ENCODE data around the gene ROBO1. TPM values are rescaled to one million over a fixed set of nuclear protein-coding genes. Genes with fewer than 3 reads are reported as not detected.
"Not testable (repeated sequence)": the region's sequence is repeated elsewhere in the genome, so short reads cannot be mapped to it uniquely, and the experiment has no call there.

Gene ROBO1
- total RNA-seq, 1 donor from 2014 or later = 7.1 TPM

GRCh38 chr3:78726545-78726944, 1041.3 kb downstream of the ROBO1 start:
- no peak for TF ChIP-seq CTCF (IDR thresholded peaks at IDR 0.05; ENCODE audit: borderline replicate concordance)
- Histone ChIP-seq H3K9me3 (replicated peaks) (no peaks in the 10 kb centered on the region), H3K4me1 (peaks cover 14% of the 10 kb centered on the region), H3K4me3 (no peak overlapping the region), H3K36me3 (no peaks in the 10 kb centered on the region), H3K27me3 (ENCODE audit: low read depth) (no peaks in the 10 kb centered on the region), H3K27ac (replicated peaks) (no peak overlapping the region)
- no peak for DNase-seq
- intact Hi-C loops (cut with micrococcal nuclease) = no loop called here

- intact Hi-C loops (cut with micrococcal nuclease) = no loop called here
- DNase-seq = no peak
- H3K9me3 ChIP-seq (replicated peaks) = no peaks in the 10 kb centered on the region
- H3K36me3 ChIP-seq = no peaks in the 10 kb centered on the region
- peaks cover 14% of the 10 kb centered on the region for H3K4me1 ChIP-seq
- no peaks in the 10 kb centered on the region for H3K27me3 ChIP-seq (ENCODE audit: low read depth)
- no peak overlapping the region for H3K27ac ChIP-seq (replicated peaks)
- H3K4me3 ChIP-seq = no peak overlapping the region
- no peak for TF ChIP-seq CTCF (IDR thresholded peaks at IDR 0.05; ENCODE audit: borderline replicate concordance)
These were observed 1042.0 kb downstream of the ROBO1 start for GRCh38 chr3:78725703-78726246.

GRCh38 chr3:78724859-78725258, 1042.9 kb downstream of the ROBO1 start:
- H3K9me3 ChIP-seq (replicated peaks) = peaks cover 3% of the 10 kb centered on the region
- TF ChIP-seq CTCF (IDR thresholded peaks at IDR 0.05; ENCODE audit: borderline replicate concordance) = no peak
- peaks cover 14% of the 10 kb centered on the region for H3K4me1 ChIP-seq
- H3K4me3 ChIP-seq = no peak overlapping the region
- DNase-seq = no peak
- H3K27ac ChIP-seq (replicated peaks) = no peak overlapping the region
- H3K36me3 ChIP-seq = no peaks in the 10 kb centered on the region
- no peaks in the 10 kb centered on the region for H3K27me3 ChIP-seq (ENCODE audit: low read depth)
- intact Hi-C loops (cut with micrococcal nuclease) = no loop called here

GRCh38 chr3:78724364-78724763, 1043.4 kb downstream of the ROBO1 start:
- H3K4me3 ChIP-seq; H3K36me3 ChIP-seq; H3K27ac ChIP-seq (replicated peaks); intact Hi-C loops (cut with micrococcal nuclease); H3K9me3 ChIP-seq (replicated peaks); DNase-seq; H3K27me3 ChIP-seq (ENCODE audit: low read depth): not testable (repeated sequence)
- H3K4me1 ChIP-seq = peaks cover 12% of the 10 kb centered on the region

GRCh38 chr3:78721771-78722543, 1045.8 kb downstream of the ROBO1 start:
- H3K9me3 ChIP-seq (replicated peaks) = peaks cover 3% of the 10 kb centered on the region
- TF ChIP-seq CTCF (IDR thresholded peaks at IDR 0.05; ENCODE audit: borderline replicate concordance) = no peak
- no peaks in the 10 kb centered on the region for H3K27me3 ChIP-seq (ENCODE audit: low read depth)
- intact Hi-C loops (cut with micrococcal nuclease) = no loop called here
- no peak for DNase-seq
- H3K4me1 ChIP-seq = no peaks in the 10 kb centered on the region
- peaks cover under 1% of the 10 kb centered on the region for H3K36me3 ChIP-seq
- H3K27ac ChIP-seq (replicated peaks) = no peak overlapping the region
- H3K4me3 ChIP-seq = no peak overlapping the region

- DNase-seq = no peak
- Histone ChIP-seq H3K27ac (replicated peaks) (no peak overlapping the region), H3K36me3 (peaks cover 11% of the 10 kb centered on the region), H3K9me3 (replicated peaks) (peaks cover 3% of the 10 kb centered on the region), H3K4me3 (no peak overlapping the region), H3K27me3 (ENCODE audit: low read depth) (no peaks in the 10 kb centered on the region), H3K4me1 (no peaks in the 10 kb centered on the region)
- TF ChIP-seq CTCF (IDR thresholded peaks at IDR 0.05; ENCODE audit: borderline replicate concordance) = no peak
- intact Hi-C loops (cut with micrococcal nuclease) = no loop called here
These were observed 1049.1 kb downstream of the ROBO1 start for GRCh38 chr3:78718707-78719106.

Data from left ventricle myocardium inferior (tissue), 1 donor.